HG03097 (cell line): ENCODE data around the gene SPARCL1.
"Not testable (repeated sequence)": the region's sequence is repeated elsewhere in the genome, so short reads cannot be mapped to it uniquely, and the experiment has no call there.

Source experiments
- ATAC-seq: cut with Tn5 transposase; IDR thresholded peaks from one replicate; pipeline ENCODE4 v1.9.1; 2021; ENCODE audit not compliant: unreplicated experiment, low FRiP score

SPARCL1 gene

GRCh38 chr4:87529187-87529586 is at the start of gene SPARCL1:
Gene SPARCL1 (minus strand): TSS chr4:87529376. CDS start chr4:87499574, 29,802 bp downstream.
- no peak for ATAC-seq

- no peak for ATAC-seq
Measured at GRCh38 chr4:87575983-87576382, 46.8 kb upstream of the SPARCL1 start.

- ATAC-seq: no peak
Measured at GRCh38 chr4:87575408-87575807, 46.2 kb upstream of the SPARCL1 start.

- no peak for ATAC-seq
Measured at GRCh38 chr4:87574996-87575395, 45.8 kb upstream of the SPARCL1 start.

GRCh38 chr4:87574376-87574775 is 45.2 kb upstream of the SPARCL1 start:
- not testable (repeated sequence) for ATAC-seq

DNA sequence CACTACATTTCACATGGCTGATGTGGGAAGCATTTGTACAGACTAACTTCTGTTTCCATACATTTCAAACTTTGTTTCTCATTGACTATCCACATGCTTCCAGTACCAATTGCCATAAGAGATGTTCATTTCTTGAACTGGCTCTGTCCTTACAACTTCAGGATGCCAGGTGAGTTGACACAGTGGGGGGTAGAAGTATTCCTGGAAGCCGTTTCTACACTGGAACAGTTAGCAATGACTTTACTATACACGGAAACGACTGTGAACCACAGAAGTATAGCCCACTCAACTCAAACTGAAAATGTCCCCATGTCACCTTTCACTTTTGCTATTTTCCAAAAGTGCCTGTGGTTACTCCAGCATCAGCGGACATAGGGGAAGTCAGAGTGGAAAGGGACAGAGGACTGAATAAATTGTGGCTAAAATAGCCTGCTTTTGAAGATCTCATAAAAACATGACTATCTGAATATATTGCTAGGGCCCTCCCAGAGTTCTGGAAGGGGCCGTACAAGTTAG is 41.2 kb upstream of the SPARCL1 start:
- no peak for ATAC-seq

- no peak for ATAC-seq
Measured at GRCh38 chr4:87567191-87567590, 38.0 kb upstream of the SPARCL1 start.

- no peak for ATAC-seq
Measured at GRCh38 chr4:87566276-87566675, 37.1 kb upstream of the SPARCL1 start.

DNA sequence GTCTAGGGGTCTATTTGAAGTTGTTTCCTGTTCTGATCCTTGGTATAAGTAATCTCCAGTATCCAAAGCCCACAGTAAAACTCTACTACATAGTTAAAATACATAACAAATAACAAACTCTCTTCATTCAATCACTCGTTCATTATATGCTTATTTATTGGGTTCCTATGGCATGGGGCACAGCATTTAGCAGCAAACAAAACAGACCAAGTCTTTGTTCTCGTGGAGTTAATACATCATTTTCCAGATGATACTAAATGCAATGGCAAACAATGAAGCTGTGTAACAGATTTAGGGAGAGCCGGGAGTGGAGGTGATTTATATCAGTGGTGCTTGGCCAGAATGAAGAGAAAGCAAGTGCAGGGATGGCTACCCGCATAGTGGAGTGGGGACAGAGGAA is 36.6 kb upstream of the SPARCL1 start:
- no peak for ATAC-seq

- ATAC-seq: no peak
Measured at GRCh38 chr4:87560802-87561201, 31.6 kb upstream of the SPARCL1 start.

- ATAC-seq: peak; percentile 99
Measured at GRCh38 chr4:87559090-87559837, 30.1 kb upstream of the SPARCL1 start.

GRCh38 chr4:87557348-87557747 is 28.2 kb upstream of the SPARCL1 start:
- ATAC-seq: no peak

DNA sequence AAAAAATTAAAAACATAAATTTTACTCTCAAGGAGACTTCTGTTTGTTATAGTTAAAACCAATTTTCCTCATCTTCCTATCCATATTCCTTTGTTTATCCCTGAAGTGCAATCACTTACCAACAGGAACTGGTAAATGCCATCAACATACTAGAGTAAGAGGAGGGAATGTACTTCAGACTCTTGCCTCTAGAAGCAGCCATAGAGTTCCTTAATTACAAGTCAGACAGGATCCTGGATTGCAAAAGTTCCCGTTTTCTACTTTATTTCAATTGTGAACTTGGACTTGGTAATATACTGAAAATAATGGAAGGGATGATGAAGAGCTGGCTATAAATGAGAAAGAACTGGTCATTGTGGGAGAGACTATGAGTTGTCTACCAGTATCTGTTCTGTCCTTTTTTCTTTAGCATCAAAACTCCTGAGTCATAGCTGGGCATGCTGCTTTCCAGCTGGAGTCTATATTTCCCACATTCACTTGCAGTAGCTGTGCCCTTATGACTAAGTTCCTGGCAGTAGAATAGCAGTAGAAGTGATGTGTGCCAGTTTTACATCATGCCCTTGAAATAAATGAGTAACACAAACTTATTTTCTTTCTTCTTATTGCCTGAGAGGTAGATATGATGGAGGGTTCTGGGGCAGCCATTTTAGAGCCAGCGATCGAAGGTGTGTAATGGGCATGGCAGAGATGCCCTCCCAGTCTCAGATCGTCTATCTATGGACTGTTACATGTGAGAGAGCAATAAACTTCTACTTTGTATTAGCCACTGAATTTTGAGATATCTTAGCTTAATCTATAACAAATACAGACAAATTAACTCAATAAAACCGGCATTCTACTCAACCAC is 26.8 kb upstream of the SPARCL1 start:
- ATAC-seq: no peak

DNA sequence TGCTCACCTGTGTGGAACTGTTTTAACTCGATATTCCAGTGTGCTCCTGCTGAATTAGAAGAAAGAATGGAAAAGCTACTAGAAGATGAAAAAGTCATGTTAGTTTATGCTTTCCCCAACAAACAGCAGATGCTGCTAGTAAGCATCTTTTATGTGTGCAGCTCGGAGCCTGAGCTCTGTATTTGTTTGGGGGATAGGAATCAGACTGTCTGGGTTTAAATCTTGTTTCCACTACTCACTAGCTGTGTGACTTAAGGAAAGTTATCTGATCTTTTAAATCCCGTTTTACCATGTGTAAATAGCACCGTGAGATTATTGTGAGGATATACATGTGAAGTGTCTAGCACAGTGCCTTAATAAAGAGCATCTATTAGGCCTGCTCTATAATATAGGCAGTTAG is 24.0 kb upstream of the SPARCL1 start:
- ATAC-seq: no peak

GRCh38 chr4:87551361-87551760 is 22.2 kb upstream of the SPARCL1 start:
- ATAC-seq: no peak

- no peak for ATAC-seq
Measured at GRCh38 chr4:87547016-87547708, 18.0 kb upstream of the SPARCL1 start.

- no peak for ATAC-seq
Measured at GRCh38 chr4:87545052-87545451, 15.9 kb upstream of the SPARCL1 start.

GRCh38 chr4:87543835-87544461 is 14.8 kb upstream of the SPARCL1 start:
- ATAC-seq: no peak

- ATAC-seq: no peak
Measured at GRCh38 chr4:87542734-87543312, 13.6 kb upstream of the SPARCL1 start.
